Central memory CD8-positive, alpha-beta T cell (primary cell): ENCODE results near the gene TEX2.
"Not testable (repeated sequence)": the region's sequence is repeated elsewhere in the genome, so short reads cannot be mapped to it uniquely, and the experiment has no call there.

Experiments used
- ATAC-seq: fragments of 150-1000 bp; cut with Tn5 transposase; replicated peaks from 2 replicates; pipeline ENCODE4 v1.10.0; 2022; ENCODE audit warnings: mild to moderate bottlenecking, moderate FRiP score, moderate number of reproducible peaks; ENCODE audit not compliant: poor library complexity, severe bottlenecking; ENCODE audit errors: extremely low read depth
- DNase-seq, 2 donors: peaks; one replicate each; pipeline ENCODE4 v3.0.0; 2021; ENCODE audit warnings: low spot score in 2 of 2
- H3K27ac Mint-ChIP-seq: one replicate; pipeline ENCODE4 v1.8.0; 2022; ENCODE audit warnings: low read depth, mild to moderate bottlenecking, moderate library complexity, mixed read lengths
- H3K27me3 Mint-ChIP-seq: one replicate; pipeline ENCODE4 v1.8.0; 2022; ENCODE audit warnings: mixed read lengths
- H3K36me3 Mint-ChIP-seq: one replicate; pipeline ENCODE4 v1.8.0; 2022; ENCODE audit warnings: mild to moderate bottlenecking, moderate library complexity, mixed read lengths; ENCODE audit not compliant: insufficient read depth
- H3K4me1 Mint-ChIP-seq: one replicate; pipeline ENCODE4 v1.8.0; 2022; ENCODE audit warnings: mixed read lengths
- H3K4me3 Mint-ChIP-seq: one replicate; pipeline ENCODE4 v1.8.0; 2022; ENCODE audit warnings: mild to moderate bottlenecking, moderate library complexity, mixed read lengths
- H3K9me3 Mint-ChIP-seq: one replicate; pipeline ENCODE4 v1.8.0; 2022; ENCODE audit warnings: mixed read lengths

TEX2 gene

DNA sequence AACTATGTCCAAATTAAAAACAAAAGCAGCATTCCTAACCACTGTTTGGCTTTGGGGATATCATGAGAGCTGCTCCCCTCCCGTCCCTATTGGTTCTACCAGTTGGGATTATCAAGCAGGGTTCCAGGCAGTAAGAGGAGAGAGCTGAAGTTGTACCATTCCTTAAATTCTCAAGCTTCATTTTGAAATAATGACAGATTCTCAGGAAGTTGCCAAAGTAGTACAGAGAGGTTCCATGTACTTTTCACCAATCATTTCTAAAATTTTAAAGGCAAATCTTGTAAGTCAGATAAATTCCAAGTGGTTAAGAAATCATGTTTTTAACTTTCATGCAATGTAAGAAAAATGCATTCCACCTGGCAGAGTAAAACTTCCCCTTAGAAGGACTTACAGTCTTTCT lies 36.9 kb downstream of the TEX2 start:
- Mint-ChIP-seq H3K4me3 (no peak overlapping the region), H3K27me3 (no peaks in the 10 kb centered on the region), H3K27ac (no peak overlapping the region), H3K36me3 (peaks cover 4% of the 10 kb centered on the region), H3K9me3 (peaks cover under 1% of the 10 kb centered on the region), H3K4me1 (peaks cover 10% of the 10 kb centered on the region)
- DNase-seq (no peak), ATAC-seq (no peak)

DNA sequence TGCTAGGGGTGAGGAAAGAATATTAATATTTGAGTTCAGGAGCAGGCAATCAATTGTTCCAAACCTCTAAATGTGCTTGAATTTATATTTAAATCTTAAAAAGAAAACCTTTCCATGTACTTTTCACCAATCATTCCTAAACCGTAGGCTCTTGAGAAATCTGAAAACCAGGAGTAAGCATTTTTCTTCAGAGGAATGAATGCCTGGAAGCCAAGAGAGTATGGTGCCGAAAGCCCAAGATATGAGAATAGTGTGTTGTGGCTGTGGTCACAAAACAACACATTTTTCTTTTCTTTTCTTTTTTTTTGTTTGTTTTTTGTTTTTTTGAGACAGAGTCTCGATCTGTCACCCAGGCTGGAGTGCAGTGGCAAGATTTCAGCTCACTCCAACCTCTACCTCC lies 37.6 kb downstream of the TEX2 start:
- H3K27me3 Mint-ChIP-seq, result no peaks in the 10 kb centered on the region
- no peak overlapping the region for H3K27ac Mint-ChIP-seq
- peaks cover 4% of the 10 kb centered on the region for H3K36me3 Mint-ChIP-seq
- H3K9me3 Mint-ChIP-seq, result peaks cover 5% of the 10 kb centered on the region
- no peak overlapping the region for H3K4me3 Mint-ChIP-seq
- no peak for ATAC-seq
- no peak for DNase-seq
- peaks cover 16% of the 10 kb centered on the region for H3K4me1 Mint-ChIP-seq

DNA sequence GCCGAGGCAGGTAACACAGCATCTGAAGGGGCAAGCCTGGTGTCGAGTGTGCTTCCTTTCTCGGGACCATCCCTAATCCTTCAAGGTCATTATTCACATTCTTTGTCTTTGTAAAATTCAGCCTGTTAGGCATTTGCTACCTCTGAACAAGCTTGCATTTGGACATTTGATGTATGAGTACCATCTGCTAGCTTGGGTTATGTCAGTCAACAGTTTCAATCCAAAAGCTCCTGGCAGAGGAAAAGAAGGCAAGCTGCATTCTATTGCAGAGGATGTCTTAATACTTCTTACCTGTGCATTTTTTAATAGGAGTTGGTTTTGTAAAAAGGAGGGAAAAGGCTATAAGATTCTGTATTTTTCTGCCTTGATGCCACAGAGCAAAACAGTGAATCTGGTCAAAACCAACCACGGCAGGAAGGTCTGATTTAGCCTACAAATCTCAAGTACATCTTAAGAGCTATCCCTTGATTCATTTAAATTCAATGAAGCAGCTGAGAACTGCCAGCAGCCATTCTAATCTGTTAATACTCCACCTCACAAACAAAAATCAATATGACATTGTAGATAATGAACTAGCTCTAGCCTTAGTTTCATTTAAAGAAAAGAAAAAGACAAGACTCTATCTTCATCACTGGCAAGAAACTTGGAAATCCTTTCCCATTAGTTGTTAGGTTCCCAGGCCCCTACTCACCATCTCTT lies 39.0 kb downstream of the TEX2 start:
- Mint-ChIP-seq H3K36me3 (peaks cover 4% of the 10 kb centered on the region), H3K4me3 (no peak overlapping the region), H3K27me3 (no peaks in the 10 kb centered on the region), H3K27ac (peak overlapping the region; percentile 9), H3K9me3 (peaks cover 5% of the 10 kb centered on the region), H3K4me1 (peaks cover 20% of the 10 kb centered on the region)
- ATAC-seq, result no peak
- DNase-seq, result no peak

DNA sequence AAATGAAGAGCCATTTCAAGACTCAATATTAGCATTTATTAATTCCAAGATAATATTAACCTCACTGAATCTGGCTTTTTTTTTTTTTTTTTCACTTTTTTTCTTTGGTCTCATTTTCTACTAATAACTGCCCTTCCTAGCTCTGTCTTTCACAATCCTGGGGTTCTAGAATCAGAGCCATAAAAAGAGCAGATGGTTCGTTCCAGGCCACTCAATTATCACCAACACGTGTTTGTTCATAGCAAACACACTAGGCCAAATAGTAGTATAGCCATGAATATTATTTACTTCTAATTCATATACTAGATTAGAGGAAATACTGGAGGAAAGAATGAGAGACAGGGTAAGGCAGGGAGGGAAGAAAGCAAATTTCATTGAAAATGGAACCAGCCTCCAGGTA lies 39.8 kb downstream of the TEX2 start:
- peaks cover 5% of the 10 kb centered on the region for H3K9me3 Mint-ChIP-seq
- peaks cover 3% of the 10 kb centered on the region for H3K36me3 Mint-ChIP-seq
- H3K27me3 Mint-ChIP-seq, result no peaks in the 10 kb centered on the region
- ATAC-seq (no peak), DNase-seq (no peak)
- no peak overlapping the region for H3K4me3 Mint-ChIP-seq
- H3K27ac Mint-ChIP-seq, result no peak overlapping the region
- H3K4me1 Mint-ChIP-seq, result peaks cover 20% of the 10 kb centered on the region

DNA sequence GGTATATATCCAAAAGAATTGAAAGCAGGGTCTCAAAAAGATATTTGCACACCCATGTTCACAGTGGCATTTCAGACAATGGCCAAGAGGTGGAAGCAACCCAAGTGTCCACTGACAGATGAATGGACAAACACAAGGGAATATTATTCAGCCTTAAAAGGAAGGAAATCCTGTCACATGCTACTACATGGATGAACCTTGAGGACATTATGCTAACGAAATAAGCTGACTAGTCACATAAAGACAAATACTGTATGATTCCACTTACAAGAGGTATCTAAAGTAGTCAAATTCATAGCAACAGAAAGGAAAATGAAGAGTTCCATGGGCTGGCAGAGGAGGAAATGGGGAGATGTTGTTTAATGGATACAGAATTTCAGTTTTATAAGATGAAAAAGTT lies 41.4 kb downstream of the TEX2 start:
- no peak overlapping the region for H3K4me3 Mint-ChIP-seq
- no peak for DNase-seq

DNA sequence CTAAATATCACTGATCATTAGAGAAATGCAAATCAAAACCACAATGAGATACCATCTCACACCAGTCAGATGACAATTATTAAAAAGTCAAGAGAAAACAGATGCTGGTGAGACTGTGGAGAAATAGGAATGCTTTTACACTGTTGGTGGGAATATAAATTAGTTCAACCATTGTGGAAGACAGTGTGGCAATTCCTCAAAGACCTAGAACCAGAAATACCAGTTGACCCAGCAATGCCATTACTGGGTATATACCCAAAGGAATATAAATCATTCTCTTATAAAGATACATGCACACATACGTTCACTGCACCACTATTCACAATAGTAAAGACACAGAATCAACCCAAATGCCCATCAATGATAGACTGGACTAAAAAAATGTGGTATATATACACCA lies 42.5 kb downstream of the TEX2 start:
- H3K27ac Mint-ChIP-seq, H3K27me3 Mint-ChIP-seq, H3K36me3 Mint-ChIP-seq, DNase-seq, H3K9me3 Mint-ChIP-seq, H3K4me3 Mint-ChIP-seq, ATAC-seq: not testable (repeated sequence)
- H3K4me1 Mint-ChIP-seq, result peaks cover 20% of the 10 kb centered on the region

More for the DNA sequence above, 41.4 kb downstream of the TEX2 start:
- Mint-ChIP-seq H3K36me3 (peaks cover 3% of the 10 kb centered on the region), H3K4me1 (peaks cover 20% of the 10 kb centered on the region), H3K27ac (no peak overlapping the region), H3K9me3 (peaks cover 5% of the 10 kb centered on the region), H3K27me3 (no peaks in the 10 kb centered on the region)
- ATAC-seq, result no peak

DNA sequence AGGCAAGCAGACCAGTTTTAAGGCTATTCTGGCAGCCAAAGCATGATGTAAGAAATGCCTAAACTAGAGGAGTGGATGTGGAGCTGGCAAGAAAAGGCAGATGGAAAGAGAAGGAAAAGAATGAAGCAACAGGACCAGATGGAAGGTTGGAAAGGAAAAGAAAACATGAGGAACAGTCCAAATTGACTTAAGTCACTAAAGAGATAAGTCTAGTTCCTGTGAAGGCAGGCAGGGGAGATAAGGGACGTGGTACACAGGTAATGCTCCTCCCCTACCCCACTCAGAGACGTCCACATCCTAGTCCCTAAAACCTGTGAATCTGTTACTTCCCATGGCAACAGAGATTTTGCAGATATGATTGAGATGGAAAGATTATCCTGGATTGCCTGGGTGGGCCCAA lies 43.5 kb downstream of the TEX2 start:
- no peak overlapping the region for H3K27ac Mint-ChIP-seq

DNA sequence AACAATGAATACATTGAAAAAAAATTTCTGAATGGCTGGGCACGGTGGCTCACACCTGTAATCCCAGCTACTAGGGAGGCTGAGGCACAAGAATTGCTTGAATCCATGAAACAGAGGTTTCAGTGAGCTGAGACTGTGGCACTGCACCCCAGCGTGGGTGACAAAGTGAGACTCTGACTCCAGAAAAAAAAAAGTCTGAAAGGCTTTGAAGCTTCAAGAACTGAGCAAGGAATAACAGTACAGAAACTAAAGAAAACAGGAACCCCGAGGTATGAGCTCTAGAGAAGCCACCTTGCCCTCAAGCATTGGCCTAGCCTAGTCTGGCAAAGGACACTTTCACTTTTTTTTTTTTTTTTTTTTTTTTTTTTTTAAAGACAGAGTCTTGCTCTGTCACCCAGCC lies 45.0 kb downstream of the TEX2 start:
- DNase-seq (no peak), ATAC-seq (peak; percentile 32)
- peaks cover 3% of the 10 kb centered on the region for H3K36me3 Mint-ChIP-seq
- no peak overlapping the region for H3K27ac Mint-ChIP-seq
- no peak overlapping the region for H3K4me3 Mint-ChIP-seq
- H3K9me3 Mint-ChIP-seq, result peaks cover 5% of the 10 kb centered on the region
- H3K4me1 Mint-ChIP-seq, result peaks cover 14% of the 10 kb centered on the region
- H3K27me3 Mint-ChIP-seq, result no peaks in the 10 kb centered on the region

More for the DNA sequence above, 43.5 kb downstream of the TEX2 start:
- H3K9me3 Mint-ChIP-seq, result peaks cover 5% of the 10 kb centered on the region
- no peak for ATAC-seq
- H3K4me3 Mint-ChIP-seq, result no peak overlapping the region
- H3K27me3 Mint-ChIP-seq, result no peaks in the 10 kb centered on the region
- peaks cover 14% of the 10 kb centered on the region for H3K4me1 Mint-ChIP-seq
- no peaks in the 10 kb centered on the region for H3K36me3 Mint-ChIP-seq
- no peak for DNase-seq

DNA sequence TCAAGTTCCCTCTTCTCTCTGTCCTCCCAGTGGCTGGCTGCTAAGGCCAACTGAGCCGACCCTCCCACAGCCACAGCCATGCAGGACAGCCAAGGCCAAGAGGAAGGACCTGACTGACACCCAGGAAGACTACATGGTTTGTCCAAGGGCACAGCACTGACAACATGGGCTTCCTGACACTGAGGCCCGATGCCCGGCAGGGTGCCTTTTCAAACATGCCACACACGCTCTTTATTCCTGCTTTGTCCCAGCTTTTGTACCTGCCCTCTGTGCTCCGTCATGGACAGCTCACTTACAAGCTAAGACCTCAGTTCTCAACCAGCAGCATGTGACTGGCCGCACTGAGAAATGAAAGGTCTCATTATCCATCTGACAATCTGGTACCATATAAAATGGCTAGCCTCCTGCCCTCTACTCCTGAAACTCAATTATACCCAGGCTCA lies 45.8 kb downstream of the TEX2 start:
- H3K36me3 Mint-ChIP-seq, result peaks cover 5% of the 10 kb centered on the region
- no peak overlapping the region for H3K4me3 Mint-ChIP-seq
- DNase-seq (no peak), ATAC-seq (no peak)
- H3K27ac Mint-ChIP-seq, result no peak overlapping the region
- H3K27me3 Mint-ChIP-seq, result no peaks in the 10 kb centered on the region
- H3K4me1 Mint-ChIP-seq, result peaks cover 15% of the 10 kb centered on the region
- peaks cover 5% of the 10 kb centered on the region for H3K9me3 Mint-ChIP-seq

DNA sequence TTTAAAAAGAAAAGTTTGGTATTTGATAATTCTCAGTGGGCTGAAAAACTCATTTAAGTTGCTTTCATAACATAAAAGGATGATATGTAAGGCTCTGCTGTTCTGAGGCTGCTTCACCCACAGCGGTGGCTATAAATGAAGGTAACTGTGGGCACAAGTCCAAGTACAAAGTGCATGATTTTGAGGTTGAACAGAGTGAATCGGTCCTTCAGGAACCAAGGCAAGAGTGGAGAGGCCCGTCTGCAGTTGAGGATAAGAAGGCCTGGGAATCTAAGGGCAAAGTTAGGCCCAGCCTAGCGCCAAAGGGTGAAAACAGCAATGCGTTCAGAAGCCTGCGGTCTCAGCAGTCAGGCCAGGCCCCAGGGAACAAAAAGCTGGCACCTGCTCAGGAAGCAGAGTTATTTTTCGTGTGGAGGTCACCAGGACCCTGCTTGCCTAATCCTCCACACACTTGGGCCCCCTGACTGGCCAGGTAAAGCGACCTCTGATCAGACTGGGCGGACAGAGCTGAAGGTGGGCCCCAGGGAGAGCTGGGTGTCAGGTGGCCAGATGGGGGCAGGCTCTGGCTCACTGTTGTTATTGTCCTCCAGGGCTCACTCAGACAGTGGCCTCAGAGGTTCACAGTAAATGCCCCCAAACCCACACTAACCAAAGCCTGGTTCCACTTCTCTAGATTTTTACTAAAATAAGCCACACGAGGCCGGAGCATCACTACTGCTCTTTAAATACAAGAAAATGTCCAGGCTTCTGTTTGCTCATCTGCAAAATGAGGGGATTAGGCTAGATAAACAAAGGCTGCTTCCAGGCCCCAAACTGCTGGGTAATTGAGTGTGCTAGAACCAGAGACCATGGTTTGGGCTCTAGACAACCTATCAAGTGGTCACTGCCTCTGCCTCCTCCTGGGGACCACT lies 46.5 kb downstream of the TEX2 start:
- Mint-ChIP-seq H3K4me1 (peaks cover 20% of the 10 kb centered on the region), H3K27me3 (no peaks in the 10 kb centered on the region), H3K27ac (no peak overlapping the region), H3K4me3 (no peak overlapping the region), H3K9me3 (peaks cover 5% of the 10 kb centered on the region), H3K36me3 (peaks cover 8% of the 10 kb centered on the region)
- no peak for DNase-seq
- no peak for ATAC-seq

DNA sequence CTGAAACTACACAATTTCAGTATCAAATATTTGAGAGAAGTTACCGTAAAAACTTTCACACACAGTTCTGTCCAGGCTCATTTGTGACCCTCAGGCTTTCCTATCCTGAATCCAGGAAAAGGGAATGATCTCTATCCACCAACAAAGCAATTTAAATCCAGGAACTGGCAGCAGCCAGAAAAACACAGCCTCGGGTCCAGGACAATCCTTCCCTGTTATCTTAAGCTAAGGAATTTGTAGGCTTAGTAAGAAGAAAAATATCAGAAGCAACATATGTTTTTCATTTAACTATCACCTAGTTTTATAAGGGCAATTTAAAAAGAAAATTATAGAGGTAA lies 47.1 kb downstream of the TEX2 start:
- H3K36me3 Mint-ChIP-seq, result peaks cover 8% of the 10 kb centered on the region
- H3K27ac Mint-ChIP-seq, result no peak overlapping the region
- DNase-seq, result no peak
- H3K4me3 Mint-ChIP-seq, result no peak overlapping the region
- peaks cover 19% of the 10 kb centered on the region for H3K4me1 Mint-ChIP-seq
- H3K27me3 Mint-ChIP-seq, result no peaks in the 10 kb centered on the region
- no peak for ATAC-seq
- H3K9me3 Mint-ChIP-seq, result peaks cover 3% of the 10 kb centered on the region

DNA sequence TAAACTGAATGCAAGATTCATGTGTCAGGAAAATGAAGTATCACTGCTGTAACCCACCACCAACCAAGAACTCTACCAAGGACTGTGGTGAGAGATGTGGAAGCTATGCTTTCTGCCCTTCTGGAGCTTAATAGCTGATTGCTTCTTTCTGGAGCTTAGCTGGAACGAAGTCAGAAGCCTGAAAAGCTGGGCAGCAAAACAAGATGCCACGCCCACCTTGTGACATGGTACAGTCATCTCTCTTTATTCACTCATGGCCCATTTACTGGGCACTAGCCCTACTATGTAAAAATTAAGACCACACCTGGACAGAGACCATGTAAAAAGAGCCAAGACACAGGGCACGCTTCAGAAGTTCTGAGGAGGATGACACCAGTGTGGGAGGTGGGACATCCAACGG lies 48.1 kb downstream of the TEX2 start:
- no peaks in the 10 kb centered on the region for H3K27me3 Mint-ChIP-seq
- H3K4me1 Mint-ChIP-seq, result peaks cover 9% of the 10 kb centered on the region
- no peak overlapping the region for H3K27ac Mint-ChIP-seq
- H3K36me3 Mint-ChIP-seq, result peaks cover 10% of the 10 kb centered on the region
- DNase-seq, result no peak
- H3K4me3 Mint-ChIP-seq, result no peak overlapping the region
- no peak for ATAC-seq
- no peaks in the 10 kb centered on the region for H3K9me3 Mint-ChIP-seq
